Myocyte (in vitro differentiated cells): ENCODE results near the gene OSBPL2. TPM values are rescaled to one million over a fixed set of nuclear protein-coding genes. Genes with fewer than 3 reads are reported as not detected.
A peak's percentile ranks its signal among the peaks of the same experiment; 100 is the strongest.

Experiments
- DNase-seq: peaks from one replicate; pipeline ENCODE4 v3.0.0-alpha.2; 2012; ENCODE audit warnings: low read depth
- total RNA-seq: library from RNA; depleted of rRNA; stranded (reverse); fragments of >200 nt; gene quantifications from 2 replicates; pipeline ENCODE4 v1.2.3, GENCODE V29; 2014

OSBPL2 gene
- total RNA-seq, 1 donor from 2014 or later = 30.2 TPM

GRCh38 chr20:62309198-62309944 is 71.0 kb downstream of the OSBPL2 start:
- no peak for DNase-seq

GRCh38 chr20:62309947-62310756 is 71.8 kb downstream of the OSBPL2 start:
- DNase-seq = no peak

DNA sequence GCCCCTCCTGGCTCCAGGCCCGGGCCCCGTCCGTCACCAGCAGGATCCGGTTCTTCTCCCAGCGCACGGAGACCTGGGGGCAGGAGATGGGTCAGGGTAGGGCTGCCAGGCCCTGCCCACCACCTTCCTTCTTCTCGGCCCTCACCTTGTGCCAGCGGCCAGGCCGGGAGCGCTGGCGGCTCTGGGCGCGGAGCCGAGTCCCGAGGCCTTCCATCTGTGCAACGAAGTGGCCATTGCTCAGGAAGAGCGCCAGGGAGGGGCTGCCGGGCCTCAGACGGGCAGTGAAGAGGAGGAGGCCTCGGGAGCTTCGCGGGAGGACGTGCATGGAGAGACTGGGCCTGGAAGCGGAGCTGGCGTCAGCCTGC is 72.4 kb downstream of the OSBPL2 start:
- DNase-seq = no peak

DNA sequence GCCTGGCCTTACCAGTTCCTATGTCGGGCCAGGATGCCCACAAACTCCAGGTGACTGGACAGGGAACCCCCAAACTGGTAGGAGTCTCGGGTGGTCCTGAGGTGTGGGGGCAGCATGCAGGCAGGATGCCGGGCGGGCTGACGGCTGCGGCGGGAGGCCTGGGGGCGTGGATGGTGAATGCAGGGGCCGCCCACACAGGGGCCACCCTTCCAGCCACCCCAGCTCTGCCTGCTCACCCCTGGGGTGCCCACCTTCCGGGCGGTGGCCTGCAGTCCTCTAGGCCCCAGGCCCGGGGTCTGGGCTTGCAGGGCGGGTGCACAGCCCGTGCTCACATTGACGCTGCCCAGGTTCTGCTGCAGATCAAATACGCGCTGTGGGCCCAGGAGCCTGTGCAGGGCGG is 72.8 kb downstream of the OSBPL2 start:
- no peak for DNase-seq

GRCh38 chr20:62311832-62312661 is 73.7 kb downstream of the OSBPL2 start:
- no peak for DNase-seq

DNA sequence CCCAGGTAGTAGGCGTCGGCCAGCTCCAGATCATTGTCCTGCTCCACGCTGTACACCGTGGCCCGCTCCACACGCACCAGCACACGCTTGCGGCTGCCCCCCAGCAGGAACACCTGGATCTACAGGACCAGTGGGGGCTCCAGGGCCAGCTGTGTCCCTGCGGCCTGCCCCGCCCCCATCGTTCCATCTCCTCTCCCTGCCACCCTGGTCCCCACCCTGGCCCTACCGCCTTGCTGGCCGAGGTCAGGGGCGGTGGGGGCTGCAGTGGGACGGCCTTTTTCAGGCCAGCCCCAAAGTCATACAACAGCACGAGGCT is 74.3 kb downstream of the OSBPL2 start:
- DNase-seq = no peak

DNA sequence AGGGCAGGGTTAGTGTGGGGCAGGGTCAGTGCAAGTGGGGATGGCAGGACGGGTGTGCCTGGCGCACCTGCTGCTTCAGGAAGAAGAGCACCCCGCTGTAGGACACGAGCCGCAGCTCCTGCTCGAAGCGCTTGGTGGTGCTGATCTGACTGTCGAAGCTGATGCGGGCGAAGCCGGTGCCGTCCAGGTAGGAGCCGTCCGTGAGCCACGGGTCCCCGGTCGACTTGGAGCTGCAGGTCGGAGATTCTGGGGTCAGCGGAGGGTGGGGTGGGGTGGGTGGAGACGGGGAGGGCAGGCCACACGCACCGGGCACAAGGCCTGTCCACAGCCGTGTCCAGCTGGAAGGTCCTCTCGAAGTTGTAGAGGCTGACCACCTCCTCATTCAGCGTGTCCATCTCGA is 74.7 kb downstream of the OSBPL2 start:
- no peak for DNase-seq

GRCh38 chr20:62313460-62314338 is 75.4 kb downstream of the OSBPL2 start:
- DNase-seq = no peak

DNA sequence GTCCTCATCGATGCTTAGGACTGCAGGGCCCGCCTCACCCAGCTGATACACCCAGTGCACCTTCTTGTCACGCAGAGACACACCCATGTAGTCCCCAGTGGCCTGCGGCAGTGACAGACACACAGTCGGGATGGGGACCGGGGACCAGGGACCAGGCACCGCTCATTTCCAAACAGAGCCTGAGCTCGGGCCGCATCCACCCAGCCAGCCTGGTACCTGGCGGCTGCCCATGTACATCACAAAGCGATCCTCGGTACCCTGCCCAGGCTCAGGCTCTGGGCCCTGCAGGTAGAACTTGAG is 76.0 kb downstream of the OSBPL2 start:
- DNase-seq = no peak

DNA sequence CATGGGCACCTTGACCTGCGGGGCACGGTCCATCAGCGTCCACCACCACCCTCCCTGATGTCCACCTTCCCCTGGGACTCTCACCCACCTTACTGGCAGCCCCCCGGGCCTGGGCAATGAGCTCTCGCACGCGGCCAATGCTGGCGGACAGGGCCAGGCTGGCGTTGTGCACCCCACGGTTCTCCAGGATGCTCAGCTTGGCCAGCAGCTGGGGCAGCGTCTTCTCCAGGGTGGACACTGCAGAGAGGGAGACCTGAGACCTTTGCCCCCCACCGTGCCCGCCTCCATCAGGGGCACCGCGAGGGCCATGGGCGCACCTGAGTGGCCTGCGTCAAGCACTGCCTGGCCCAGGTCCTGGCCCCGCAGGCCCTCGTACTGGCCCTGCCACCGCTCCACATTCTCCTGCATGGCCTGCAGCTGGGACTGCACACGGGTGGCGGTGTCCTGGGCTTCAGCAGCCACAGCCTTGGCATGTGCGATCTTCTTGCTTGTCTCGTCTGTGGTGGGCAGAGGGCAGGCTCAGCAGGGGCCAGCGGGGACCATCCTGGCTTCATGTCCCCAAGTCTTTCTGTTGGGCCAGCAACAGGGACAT is 76.5 kb downstream of the OSBPL2 start:
- no peak for DNase-seq

GRCh38 chr20:62315773-62316172 is 77.5 kb downstream of the OSBPL2 start:
- no peak for DNase-seq

- DNase-seq = no peak
Observed at GRCh38 chr20:62316331-62317166, 78.2 kb downstream of the OSBPL2 start.

GRCh38 chr20:62317167-62317655 is 78.9 kb downstream of the OSBPL2 start:
- no peak for DNase-seq

DNA sequence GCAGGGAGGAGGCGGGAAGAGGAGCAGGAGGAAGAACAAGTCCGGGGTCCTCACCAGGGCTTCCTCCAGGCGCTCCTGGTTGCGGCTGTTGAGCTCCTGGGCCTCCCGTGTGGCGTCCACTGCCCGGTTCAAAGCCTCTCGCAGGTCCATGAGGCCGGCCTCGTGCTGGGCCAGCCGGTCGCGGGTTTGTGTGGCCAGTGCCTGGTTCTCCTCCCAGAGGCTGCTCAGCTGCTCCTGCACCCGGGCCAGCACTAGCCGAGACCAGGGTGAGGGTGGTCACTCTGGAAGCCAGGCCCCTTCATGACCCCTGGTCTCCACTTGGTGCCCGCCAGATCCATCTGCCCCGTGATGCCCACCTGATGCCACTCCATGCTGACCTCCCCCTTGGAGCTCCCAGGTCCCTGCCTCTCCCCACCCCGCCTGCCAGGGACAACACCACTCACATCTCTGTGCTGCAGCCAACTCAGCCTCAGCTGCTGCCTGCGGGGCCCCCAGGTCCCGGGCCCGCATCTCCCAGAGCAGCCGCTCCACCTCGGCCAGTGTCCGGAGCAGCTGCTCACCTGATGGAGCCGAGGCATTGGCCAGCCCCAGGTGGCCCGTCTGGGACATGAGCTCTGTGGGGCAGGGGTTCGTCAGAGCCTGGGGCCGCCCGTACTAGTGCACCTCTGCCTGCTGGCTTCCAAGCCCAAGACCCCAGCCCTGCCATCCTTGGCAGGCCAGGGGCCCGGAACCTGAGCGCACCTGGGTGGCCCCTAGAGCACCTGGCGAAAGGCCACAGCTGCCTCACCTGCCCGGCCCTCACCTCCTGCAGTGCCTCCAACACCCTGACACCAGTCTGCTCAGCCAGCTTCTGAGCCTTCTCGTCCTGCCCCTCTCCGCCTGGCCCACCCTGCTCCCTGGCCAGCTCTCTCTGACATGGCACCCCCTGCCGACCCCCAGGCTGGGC is 80.4 kb downstream of the OSBPL2 start:
- no peak for DNase-seq

DNA sequence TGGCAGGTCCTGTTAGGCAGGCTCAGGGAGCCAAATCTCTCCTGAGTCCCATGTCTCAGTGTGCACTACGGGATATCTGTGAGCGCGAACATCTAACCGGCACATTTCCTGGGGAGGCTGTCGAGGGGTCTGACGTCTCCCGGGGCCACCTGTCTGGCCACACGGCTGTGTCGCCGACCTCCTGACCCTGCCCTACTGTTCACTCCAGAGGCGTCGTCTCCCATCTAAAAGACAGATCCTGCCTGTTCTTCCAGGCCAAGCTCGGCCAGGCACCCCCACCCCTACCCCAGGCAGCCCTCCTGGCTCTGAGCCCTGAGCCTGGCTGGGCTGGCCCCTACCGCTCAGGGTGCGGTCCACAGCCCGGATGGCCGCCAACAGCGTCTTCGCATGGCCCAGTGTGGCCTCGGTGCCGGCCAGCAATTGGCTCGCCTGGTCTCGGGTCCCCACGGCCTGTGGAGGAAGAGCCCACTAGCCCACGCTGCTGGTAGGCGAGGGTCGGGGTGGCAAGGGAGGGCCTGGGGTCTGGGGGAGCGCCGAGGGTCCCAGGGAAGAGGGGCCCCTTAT is 81.1 kb downstream of the OSBPL2 start:
- DNase-seq = no peak

- DNase-seq = no peak
Observed at GRCh38 chr20:62320581-62321354, 82.4 kb downstream of the OSBPL2 start.

DNA sequence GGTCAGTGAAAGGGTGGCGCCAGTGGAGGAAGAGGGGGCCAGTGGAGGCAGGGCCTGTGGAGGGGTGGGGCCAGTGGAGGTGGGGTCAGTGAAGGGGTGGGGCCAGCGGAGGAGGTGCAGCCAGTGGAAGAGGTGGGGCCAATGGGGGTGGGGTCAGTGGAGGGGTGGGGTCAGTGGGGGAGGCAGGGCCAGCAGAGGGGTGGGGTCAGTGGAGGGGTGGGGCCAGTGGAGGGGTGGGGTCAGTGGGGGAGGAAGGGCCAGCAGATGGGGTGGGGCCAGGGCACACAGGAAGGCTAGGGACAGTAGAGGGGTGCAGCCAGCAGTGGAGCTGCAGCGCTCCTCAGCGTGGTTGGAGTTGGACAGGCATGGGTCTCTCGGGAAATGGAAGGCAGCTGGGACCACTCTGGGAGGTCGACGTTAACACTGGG is 83.2 kb downstream of the OSBPL2 start:
- DNase-seq = peak; percentile 26
